ENCODE data around the gene FOXC2.

DNA sequence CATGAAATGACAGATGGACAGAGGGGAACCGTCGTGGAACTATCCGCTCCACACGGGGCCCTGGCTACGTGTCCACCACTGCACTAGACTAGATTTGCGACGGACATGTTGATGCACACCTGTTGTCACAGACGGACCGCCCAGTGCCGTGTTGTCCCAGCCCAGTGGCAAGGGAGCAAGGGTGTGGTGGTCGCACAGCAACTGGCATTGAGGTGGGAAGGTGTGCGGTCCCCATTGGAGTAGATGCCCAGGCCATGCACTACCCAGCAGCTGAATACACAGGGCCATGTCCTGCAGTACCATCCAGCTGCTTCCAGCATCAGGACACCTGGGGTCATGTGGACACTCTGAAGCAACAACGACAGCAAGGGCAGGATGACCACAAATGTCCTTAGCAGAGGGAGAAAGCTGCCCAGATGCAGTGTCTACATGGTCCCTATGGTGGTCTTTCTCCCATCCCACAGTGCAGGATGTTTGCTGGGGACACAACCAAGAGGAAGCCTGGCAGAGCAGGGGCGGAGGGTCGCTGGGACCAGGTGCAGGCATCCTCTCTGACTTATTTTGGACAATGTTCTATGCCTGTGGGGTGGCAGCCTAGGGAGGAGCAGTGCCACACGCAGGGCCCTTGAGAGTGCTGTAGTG lies 47.5 kb upstream of the FOXC2 start:
- TF ChIP-seq, protein P1, sequence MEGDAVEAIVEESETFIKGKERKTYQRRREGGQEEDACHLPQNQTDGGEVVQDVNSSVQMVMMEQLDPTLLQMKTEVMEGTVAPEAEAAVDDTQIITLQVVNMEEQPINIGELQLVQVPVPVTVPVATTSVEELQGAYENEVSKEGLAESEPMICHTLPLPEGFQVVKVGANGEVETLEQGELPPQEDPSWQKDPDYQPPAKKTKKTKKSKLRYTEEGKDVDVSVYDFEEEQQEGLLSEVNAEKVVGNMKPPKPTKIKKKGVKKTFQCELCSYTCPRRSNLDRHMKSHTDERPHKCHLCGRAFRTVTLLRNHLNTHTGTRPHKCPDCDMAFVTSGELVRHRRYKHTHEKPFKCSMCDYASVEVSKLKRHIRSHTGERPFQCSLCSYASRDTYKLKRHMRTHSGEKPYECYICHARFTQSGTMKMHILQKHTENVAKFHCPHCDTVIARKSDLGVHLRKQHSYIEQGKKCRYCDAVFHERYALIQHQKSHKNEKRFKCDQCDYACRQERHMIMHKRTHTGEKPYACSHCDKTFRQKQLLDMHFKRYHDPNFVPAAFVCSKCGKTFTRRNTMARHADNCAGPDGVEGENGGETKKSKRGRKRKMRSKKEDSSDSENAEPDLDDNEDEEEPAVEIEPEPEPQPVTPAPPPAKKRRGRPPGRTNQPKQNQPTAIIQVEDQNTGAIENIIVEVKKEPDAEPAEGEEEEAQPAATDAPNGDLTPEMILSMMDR (conservative IDR thresholded peaks at IDR 0.05 in 1 of 2, IDR thresholded peaks at IDR 0.05 in 1 of 2; ENCODE audit: extremely low read depth in 1 of 2, insufficient read depth in 1 of 2, low read depth in 1 of 2, low read length in 2 of 2), result no peak
- TF ChIP-seq EZH2 (IDR thresholded peaks at IDR 0.05; ENCODE audit: borderline replicate concordance, low read length), result no peak
